OCI-LY1 (cell line): ENCODE measurements around the gene SIX4.

Source experiments
- EZH2 ChIP-seq: fragments of 200-600 bp; sonication (generic), shearing (Covaris generic); IDR thresholded peaks from 2 replicates; pipeline ENCODE4 v1.8.0; 2017; ENCODE audit warnings: borderline replicate concordance, mixed run types, mild to moderate bottlenecking, antibody characterized with exemption, low read length, moderate library complexity, mixed read lengths
- TF ChIP-seq, protein P1 (sequence below): fragments of 200-600 bp; sonication (generic), shearing (Covaris generic); IDR thresholded peaks from 2 replicates; pipeline ENCODE4 v1.5.1; 2017; ENCODE audit warnings: mild to moderate bottlenecking, antibody characterized with exemption, low read length, moderate library complexity, mixed read lengths

DNA sequence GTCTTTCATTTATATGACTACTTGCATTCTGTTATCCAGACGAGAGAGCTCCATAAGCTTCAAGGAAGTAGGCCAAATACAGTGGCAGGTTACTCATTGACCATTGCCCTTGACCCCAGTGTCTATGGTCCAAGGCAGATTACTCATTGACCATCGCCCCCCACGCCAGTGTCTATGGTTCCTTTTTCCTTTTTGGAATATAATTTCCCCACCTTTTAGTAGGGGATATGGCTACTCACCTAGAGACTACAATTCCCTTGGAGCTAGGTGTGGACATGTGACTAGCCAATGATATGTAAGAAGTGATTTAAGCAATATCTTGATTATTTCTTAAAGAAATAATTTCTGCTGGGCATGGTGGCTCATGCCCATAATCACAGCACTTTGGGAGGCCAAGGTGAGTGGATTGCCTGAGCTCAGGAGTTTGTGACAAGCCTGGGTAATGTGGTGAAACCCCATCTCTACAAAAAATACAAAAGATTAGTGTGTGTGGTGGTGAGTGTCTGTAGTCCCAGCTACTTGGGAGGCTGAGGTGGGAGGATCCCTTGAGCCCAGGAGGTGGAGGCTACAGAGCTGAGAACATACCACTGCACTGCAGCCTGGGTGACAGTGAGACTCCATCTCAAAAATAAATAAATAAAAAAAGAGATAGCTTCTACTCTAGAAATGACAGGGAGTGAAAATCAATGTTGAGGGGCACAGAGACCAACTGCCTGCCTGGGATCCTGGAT lies 32.6 kb downstream of the SIX4 start:
- TF ChIP-seq, protein P1, sequence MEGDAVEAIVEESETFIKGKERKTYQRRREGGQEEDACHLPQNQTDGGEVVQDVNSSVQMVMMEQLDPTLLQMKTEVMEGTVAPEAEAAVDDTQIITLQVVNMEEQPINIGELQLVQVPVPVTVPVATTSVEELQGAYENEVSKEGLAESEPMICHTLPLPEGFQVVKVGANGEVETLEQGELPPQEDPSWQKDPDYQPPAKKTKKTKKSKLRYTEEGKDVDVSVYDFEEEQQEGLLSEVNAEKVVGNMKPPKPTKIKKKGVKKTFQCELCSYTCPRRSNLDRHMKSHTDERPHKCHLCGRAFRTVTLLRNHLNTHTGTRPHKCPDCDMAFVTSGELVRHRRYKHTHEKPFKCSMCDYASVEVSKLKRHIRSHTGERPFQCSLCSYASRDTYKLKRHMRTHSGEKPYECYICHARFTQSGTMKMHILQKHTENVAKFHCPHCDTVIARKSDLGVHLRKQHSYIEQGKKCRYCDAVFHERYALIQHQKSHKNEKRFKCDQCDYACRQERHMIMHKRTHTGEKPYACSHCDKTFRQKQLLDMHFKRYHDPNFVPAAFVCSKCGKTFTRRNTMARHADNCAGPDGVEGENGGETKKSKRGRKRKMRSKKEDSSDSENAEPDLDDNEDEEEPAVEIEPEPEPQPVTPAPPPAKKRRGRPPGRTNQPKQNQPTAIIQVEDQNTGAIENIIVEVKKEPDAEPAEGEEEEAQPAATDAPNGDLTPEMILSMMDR: no peak
- no peak for TF ChIP-seq EZH2
